GM20431 (cell line): Measurements from ENCODE around the gene LRMDA.

ENCODE experiments used
- in situ Hi-C: fragments of 300-500 bp; cut with MseI, MboI; formaldehyde crosslinking; loops from one replicate; pipeline ENCODE4 v1.15.0; 2020; ENCODE audit warnings: low sequenced_read_pairs; ENCODE audit not compliant: unreplicated experiment

Gene LRMDA

DNA sequence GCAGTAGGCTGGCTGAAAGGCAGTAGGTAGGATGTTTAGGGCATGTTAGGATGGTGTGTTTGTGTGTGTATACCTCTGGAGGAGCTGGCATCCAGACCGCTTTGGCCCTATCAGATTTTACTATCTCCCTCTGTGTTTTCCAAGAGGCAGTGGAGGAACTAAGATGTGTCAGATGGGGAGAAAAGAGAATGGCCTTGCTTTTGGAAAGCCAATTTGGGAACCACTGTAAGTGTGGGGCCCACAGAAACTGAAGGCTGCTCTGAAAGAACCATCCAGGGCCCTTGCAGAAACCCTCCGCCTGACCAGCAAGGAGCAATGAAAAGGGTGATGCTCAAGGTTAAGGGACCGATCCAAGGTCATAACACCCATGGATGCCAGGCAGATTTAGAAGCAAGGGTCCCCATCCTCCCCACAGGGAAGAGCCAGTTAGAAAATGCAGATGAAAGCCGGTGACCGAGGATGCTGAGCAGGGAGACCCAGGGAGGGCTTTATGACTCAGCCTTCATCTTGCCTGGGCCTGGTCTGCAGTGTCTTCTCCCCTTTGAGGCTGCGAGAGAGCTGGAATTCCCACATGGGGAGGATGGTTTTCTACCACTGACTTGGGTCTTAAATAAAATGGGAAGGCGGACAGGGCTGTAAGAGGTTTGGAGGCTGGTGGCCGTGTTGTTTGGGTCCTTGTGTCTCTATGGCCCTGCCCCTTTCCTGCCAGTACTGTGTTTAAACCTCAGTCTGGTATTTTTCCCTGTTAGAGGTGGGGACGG lies 275.8 kb downstream of the LRMDA start:
- in situ Hi-C loops, result no loop called here

DNA sequence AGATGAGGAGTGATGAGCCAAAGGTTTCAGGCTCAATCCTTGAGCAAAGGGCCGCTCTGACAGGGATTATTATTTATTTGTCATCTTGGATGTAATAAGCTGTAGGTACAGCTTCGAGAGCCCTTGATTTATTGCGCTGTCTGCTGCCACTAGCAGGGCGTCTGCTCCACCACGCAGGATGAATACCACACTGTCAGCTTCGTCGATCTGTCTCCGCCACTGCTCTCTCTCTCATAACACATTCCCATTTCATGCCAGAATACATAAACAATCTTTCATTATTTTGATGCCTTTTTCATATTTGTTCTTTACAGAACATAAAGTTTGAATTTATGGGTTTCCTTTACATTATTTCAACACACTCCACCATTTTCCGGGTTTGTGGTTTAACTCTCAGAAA lies 276.6 kb downstream of the LRMDA start:
- in situ Hi-C loops, result no loop called here

DNA sequence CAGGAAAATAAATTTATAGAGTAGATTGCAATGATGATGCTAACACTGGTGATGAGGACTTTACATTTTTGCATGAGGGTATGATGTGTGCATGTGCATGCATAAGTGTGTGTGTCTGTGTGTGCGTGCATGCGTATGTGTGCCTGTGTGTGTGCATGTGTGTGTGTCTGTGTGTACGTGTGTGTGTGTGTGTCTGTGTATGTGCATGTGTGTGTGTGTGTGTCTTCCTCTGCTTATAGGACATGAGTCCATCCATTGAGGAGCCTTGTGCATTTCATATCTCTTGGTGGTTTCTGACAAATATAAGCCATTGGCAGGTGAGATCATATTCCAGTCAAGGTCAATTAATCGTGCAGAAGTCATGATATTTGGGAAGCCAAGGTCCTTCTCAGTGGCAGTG lies 277.8 kb downstream of the LRMDA start:
- in situ Hi-C loops, result no loop called here

DNA sequence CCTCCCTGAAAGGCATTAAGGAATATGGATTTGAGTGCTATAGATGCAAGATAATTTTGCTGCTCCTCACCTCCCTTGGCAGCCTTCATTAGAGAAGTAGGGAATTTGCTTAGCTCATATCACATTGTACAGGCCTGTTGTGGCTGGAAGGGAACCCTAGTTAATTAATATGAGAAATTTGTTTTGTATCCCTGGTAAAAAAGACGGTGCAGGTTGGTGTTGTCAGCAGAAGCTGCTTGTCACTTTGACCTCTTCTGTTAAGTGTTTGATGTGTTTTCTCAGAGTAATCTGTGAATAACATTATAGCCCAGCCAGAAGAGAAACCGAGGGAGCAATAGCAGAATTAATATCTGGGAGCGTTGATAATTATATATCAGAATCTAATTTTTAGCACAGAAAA lies 278.4 kb downstream of the LRMDA start:
- in situ Hi-C loops, result no loop called here

DNA sequence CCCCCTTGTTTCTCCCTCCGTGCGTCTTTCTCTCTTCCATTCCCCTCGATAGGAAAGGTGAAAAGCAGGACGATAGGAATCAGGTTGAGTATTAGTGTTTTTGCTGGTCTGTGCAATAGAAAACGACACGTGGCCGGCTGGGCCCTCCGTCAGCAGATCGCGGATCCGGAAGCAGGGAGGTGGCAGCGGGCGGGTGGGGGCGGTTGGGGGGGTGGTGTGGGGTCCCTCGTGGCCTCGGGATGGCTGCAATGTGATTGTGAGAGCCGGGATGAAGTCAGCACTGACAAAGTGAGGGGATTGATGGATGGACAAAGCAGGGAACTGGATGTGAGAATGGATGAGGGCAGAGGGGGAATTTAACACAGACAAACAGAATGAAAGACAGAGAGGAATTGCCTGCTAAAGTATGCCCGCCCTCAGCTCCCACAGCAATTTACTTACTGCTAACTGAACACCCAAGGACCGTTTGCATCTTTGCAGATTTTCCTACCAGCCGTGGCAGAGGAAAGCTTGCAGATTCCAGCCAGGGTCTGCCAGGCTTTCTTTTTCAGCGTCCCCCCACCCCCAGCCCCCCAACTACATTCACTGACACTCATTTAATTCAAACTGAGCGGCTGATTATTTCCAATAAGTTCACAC lies 280.9 kb downstream of the LRMDA start:
- in situ Hi-C loops, result no loop called here

DNA sequence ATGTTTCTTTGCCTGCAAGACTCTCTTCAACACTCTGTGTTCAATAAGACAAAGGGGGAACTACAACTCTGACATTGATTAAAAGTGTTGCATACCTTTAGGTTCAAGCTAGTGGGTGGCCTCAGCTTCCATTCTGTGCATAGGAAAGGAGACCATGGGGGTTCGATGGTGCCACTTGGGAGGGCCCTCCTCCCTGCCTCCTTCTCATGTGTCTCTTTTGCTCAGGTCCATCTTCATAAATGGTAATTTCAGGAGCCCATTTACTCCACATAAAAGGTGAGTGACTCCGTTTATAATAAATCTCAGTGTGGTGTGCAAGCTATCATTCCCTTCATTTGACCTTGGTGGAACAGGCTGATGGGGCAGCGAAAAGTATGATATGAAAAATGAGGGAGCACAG lies 285.1 kb downstream of the LRMDA start:
- in situ Hi-C loops, result no loop called here

DNA sequence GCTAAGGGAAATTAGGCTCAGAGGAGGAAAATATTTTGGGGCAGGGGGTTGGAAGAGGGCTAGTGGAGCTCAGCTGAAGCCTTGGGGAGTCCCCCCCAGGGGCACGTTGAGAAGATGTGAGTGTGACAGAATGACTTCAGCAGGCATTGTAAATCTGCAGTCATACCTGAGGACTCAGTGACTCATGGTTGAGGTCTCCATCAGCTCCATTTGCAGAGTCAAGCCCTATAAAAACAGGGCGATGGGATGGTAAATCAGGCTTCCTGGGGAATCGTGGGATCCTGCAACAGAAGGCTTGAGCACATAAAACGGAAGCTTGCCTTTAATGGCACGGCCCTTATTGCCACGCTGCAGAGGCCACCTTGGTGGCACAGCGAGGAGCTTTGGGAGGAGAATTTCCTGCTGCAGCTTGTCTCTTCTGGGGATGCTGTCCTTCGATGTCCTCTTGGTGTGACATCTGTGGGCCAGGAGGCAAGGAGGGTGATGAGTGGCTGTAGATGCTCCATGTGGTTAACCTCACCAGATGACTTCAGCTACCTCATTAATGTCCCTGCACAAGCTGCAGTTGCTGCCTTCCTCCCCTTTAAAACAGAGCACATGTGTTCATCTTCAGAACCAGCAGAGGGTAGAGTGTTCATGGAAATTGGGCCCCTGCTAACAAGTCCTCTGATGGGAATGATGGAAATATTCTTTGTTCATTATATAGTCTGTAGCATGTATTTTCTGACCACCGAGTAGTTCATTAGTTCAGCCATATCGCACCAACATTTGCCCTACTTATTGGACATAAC lies 285.9 kb downstream of the LRMDA start:
- in situ Hi-C loops, result no loop called here

DNA sequence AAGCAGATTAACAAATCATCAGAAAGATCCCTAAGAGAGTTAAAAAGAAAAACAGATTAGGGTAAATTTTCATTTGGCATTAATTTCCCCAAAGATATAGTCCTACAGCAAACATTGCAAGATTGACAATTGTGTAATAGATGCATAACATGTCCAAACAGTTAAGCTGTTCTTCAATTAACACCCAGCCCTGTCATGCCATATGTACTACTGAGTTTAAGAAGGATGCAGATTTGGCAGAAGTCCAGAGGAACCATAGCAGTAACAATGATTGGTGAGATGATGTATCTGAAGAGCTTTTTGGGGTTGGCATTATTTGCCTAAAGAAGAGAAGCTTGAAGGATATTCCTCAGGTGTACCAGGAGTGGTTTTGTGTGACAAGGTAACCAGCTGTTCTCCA lies 287.6 kb downstream of the LRMDA start:
- in situ Hi-C loops, result no loop called here

DNA sequence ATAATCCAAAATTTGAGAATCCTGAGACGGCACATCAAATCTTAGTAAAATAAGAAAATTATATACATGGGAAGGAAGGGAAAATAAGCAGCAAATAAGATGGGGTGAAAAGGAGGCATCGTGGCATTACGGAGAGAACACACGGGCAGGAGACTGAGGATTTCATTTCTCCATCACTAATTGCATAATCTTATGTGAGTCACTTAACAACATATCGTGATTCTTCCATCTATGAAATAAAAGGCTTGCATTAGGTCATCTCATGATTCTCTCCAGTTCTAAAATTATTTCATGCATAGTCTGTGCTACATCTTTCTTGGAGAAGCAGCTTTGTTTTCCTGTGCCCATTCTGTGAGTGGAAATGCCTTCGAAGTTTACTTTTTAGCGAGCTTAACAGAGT lies 288.7 kb downstream of the LRMDA start:
- in situ Hi-C loops, result no loop called here

DNA sequence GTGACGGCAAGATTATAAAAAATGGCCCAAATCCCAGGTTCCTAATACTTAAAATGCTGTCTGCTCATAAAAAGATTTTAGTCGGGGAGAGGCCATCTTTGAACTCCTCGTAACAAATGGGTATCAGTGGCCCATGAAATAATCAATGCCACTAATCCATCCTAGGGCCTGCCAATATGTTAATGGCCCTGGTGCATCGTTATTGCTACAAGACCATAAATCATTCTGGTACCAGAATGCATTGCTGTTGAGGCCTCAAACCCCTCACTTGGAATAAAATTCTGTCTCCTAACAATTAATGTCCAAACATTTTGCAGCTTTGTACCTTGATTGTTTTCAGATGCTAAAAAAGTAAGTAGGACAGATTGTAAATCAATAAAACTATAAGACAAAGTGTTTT lies 290.6 kb downstream of the LRMDA start:
- in situ Hi-C loops, result no loop called here

DNA sequence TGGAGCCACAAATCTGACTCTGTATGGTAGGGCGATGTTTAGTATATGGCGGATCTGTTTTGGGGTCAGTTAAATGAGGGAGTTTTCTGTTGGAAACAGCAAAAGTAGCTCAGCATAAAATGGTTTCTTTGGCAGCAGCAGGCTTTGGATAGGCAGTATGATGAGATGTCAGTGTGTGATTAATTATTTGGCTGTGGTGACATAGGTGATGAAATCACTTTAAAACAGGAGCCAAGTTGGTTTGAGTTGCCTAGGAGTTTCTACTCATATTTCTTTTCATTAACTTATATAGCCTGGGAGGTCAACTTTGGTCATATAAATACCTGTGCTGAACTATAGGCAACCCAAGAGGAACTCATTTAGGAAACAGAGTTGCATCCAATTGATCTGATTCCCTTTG lies 291.2 kb downstream of the LRMDA start:
- in situ Hi-C loops, result no loop called here

DNA sequence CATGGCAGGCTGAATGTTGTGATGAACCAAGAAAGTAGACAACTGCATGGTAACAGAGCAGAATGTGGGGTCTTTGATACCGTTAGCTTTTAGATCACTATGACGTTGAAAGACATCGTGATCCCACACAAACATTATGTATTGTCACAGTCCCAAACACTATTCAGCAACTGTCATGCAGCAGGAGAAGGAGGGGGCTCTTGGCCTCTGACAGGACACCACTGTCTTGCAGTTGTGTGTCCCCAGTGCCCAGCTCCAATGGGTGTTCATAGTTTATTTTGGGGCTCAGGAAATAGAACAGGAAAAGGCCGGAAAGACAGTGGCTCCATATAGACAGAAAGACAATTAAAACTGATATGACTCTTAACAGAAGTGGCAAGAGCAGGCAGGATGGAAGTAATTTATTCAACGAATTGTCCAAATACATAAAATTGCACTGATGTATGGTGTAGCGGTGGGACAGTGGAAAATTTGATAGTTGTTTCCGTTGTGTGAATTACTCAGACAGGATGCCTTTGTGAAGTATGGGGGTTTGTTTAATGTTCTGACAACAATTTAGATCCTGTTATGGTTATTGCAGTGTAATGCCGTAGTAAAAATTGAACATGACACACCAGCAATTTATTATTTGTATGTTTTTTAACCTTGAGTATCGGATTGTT lies 292.0 kb downstream of the LRMDA start:
- in situ Hi-C loops, result no loop called here

DNA sequence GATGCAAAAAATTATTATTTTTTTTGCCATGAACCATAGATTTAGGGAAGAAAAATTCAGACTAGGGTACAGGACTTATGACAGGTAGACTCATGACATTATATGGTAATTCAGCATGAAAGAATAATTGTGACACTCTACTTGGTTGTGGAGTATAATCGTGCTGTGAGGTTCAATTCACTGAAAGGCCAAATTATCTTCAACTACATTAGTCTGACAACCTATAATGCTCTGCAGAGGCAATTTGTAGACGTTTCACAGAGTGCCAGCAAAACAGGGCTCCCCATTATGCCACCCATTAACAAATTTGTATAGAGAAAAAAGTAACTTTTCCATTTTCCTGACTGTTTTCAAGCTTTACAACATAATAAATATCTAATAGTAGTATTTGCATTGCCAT lies 292.6 kb downstream of the LRMDA start:
- in situ Hi-C loops, result no loop called here

DNA sequence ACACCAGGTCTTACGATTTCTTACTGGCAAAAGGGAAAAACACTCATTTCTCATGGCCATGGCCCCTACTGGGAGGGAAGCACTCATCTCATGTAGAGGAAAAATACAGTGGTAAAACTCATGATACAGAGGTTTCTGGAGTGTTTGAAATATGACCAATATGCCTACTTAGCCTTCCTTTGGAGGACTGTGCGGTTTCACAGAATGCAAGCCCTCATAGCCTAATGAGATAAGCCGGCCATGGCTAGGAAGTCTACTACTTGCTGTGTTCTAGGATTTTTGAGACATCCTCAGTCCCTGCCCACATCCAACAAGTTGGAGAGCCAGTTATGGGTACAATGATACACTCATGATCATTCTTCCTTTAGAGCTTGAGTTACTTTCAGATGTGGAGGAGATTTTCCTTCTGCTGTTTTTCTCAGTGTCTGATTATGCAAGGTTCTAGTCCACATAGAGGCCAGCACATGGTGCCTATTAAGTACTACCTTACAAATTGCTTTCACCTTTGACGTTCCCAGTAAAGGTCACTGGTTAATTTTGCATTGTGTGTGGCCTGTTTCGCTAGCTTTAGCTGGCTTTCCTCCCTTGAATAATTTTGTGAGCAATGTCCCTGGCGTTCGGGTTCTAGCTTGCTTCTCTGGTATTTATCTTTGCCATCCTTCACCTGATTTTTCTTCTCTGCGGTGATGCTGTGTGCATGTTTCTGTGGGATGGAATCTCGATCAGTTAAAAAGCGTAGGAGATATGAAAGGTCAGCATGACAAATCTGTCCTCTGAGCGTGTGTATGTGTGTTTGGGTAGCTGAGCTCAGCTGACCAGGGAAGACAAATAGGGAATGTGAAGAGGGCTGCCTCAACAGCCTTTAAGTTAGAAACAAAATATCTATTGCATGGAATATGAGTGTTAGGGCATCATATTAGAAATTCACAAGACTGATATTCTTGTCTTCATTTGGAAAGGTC lies 295.4 kb downstream of the LRMDA start:
- in situ Hi-C loops, result no loop called here

DNA sequence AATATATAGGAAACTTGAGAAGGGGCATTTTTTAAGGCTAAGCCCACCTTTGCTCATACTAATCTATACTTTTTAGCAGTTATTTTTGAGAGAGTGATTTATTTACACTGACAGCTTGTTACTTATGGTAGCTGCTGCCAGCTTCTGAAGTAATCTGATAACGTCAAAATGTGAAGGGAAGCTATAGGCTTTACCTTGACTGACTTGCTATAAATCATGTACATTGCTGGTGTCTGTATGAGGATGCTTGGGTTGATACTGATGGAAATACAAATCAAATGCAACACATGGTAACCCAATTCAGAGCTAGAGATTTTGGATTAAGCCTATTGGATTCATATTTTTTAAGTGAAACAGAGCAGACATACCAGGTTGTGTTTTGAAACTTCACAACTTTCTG lies 299.4 kb downstream of the LRMDA start:
- in situ Hi-C loops, result no loop called here

DNA sequence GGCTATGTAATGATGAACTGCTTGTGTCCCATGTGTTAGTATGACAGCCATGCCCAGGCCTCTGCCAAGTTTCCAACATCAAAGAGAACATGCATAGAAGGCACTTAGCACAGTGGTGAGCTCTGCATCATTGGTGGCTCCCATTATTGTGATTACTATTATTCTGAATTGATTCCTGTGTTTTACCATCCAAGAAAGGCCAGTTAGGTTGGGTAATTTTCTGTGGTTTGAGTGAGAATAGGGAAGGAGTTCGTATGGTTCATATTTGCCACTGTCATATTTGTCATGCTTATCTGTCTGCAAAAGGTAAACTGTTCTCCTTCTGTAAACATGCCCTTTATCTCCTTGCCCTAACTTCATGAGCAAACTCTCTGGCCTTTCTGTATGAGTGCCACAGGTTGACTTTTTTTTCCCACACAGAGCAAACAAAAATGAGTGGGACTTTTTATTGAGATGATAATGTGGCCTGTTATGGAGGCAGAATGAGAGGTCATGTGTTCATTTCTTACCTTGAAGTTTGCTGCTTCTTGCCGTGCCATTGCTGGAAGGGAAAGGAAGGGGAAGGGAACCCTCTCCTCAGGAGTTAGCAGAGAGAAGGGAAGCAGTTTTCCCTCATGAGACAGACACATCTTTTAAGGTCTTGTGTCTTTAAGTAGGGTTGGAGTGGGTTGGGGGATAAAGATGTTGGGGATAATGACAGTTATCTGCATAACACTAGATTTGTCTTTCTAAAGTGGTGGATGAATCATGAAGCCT lies 301.9 kb downstream of the LRMDA start:
- in situ Hi-C loops, result no loop called here

DNA sequence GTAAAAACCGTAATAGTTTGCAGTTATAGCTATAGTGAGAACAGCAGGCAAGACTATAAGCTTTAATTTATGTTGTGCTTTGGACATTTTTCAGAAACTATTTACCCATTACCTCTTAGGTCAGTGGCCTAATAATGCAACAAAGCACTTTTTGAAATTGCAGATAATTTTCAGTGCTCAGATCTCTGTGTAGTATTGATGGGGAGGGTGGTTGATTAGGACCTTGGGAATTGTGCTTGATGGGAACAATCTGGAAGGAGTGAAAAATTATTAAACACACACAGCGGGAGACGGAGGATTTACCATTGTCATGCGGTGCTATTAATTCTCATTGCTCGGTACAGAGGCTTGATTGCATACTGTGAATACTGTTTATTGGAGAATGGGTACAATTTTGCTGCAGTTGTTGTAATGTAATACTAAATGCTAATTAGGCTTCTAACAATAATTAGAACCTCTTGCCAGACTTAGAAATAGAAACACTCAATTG lies 304.8 kb downstream of the LRMDA start:
- in situ Hi-C loops, result no loop called here

DNA sequence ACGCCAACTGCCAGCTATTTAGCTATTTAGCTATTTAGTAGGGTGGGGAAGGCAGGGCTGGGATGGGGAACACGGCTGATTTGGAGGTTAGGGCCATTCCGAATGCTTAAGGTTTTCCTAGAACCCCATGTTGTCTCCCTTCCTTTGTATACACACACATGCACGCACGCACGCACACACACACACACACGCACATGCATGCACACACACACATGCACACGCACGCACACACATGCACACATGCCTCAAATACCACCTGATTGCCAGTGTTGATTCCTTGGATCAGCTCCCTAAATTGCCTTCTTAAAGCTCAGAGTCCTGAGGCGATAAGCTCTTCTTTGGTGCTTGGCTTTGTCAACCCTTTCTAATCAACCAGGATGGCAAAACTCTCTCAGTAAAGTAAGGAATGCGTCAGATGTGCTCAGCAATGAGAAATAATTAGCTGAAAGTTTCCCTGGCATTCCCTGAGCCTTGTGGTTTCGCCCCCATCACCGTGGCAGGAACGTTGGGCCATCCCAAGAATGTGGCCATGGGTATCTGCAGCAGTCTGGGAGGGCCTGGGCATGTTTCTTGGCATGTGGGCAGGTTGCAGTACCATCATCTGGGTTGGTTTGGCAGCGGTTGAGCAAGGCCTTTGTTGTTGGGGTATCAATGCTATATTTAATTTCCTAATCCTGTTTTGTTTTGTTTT lies 305.6 kb downstream of the LRMDA start:
- in situ Hi-C loops, result no loop called here
